ENCODE data around the gene AGBL2. TPM values are rescaled to one million over a fixed set of nuclear protein-coding genes. Genes with fewer than 3 reads are reported as not detected.
A peak's percentile ranks its signal among the peaks of the same experiment; 100 is the strongest.

Gene AGBL2
- total and polyA plus RNA-seq, 9 of the 15 experiments (the other 6 are each of a cell fraction or from before 2014, with no cell fraction given), result 0.57 to 6.5 (median 1.3) TPM

- intact Hi-C loops (cut with micrococcal nuclease) (no loop called here), in situ Hi-C loops (cut with MboI) (no loop called here)
- no peaks in the 10 kb centered on the region for H3K9me1 ChIP-seq (ENCODE audit: control insufficient read depth, insufficient read depth, low read length)
- no peaks in the 10 kb centered on the region for H3K9me3 ChIP-seq (replicated peaks; ENCODE audit: control insufficient read depth, insufficient read depth, low read depth, low read length)
- no peaks in the 10 kb centered on the region for H4K20me1 ChIP-seq (replicated peaks; ENCODE audit: control insufficient read depth, insufficient read depth, low read length)
- peak in 1 of 4 experiments; percentile 21 for DNase-seq (ENCODE audit: extremely low read depth in 1 of 4, low spot score in 3 of 4)
- no peak overlapping the region for H3K4me3 ChIP-seq
- no peaks in the 10 kb centered on the region for H3K79me2 ChIP-seq (ENCODE audit: control insufficient read depth, insufficient read depth, low read length)
- H3K4me1 ChIP-seq (replicated peaks in 1 of 2; ENCODE audit: control insufficient read depth in 2 of 2, insufficient read depth in 2 of 2, low read length in 2 of 2), result peaks cover 3 to 6% of the 10 kb centered on the region in 2 experiments; a peak in 3 of 5 replicates
- no peak overlapping the region for H3K27ac ChIP-seq (ENCODE audit: extremely low read depth, low read depth, low read length)
- no peaks in the 10 kb centered on the region for H3K27me3 ChIP-seq (ENCODE audit: control insufficient read depth in 2 of 2, insufficient read depth in 2 of 2, low read length in 2 of 2)
- ChIA-PET POLR2A (interaction anchor here (0.8 to 2.8 kb wide), 2 partner anchors 9 to 864 kb away, joined by 5 to 22 read pairs; partner anchors contain the start of gene AGBL2), CTCF (ENCODE audit: low intra/inter-chr PET ratio) (no interaction called here)
- ATAC-seq, result peak; percentile 66
- H3K36me3 ChIP-seq (ENCODE audit: control insufficient read depth, insufficient read depth, low read length), result no peaks in the 10 kb centered on the region
- TF ChIP-seq DPF2 (IDR thresholded peaks at IDR 0.05) (peak; percentile 20; the same call in 1 of the 2 replicates), NR2F6 (CRISPR knock-in tag; IDR thresholded peaks at IDR 0.05) (no peak), TFAP4 (CRISPR knock-in tag; IDR thresholded peaks at IDR 0.05; ENCODE audit: borderline replicate concordance) (peak; percentile 47; the same call in 1 of the 2 replicates), MEIS2 (IDR thresholded peaks at IDR 0.05; ENCODE audit: partially characterized antibody) (peak; percentile 42), GATA2 (CRISPR knock-in tag; IDR thresholded peaks at IDR 0.05) (peak; percentile 25; the same call in 1 of the 2 replicates), ZNF12 (CRISPR knock-in tag; IDR thresholded peaks at IDR 0.05) (no peak), MITF (IDR thresholded peaks at IDR 0.05) (no peak), CTBP1 (IDR thresholded peaks at IDR 0.05; ENCODE audit: borderline replicate concordance) (peak; percentile 78; the same call in 1 of the 2 replicates), MECOM (CRISPR knock-in tag; IDR thresholded peaks at IDR 0.05) (peak; percentile 87), TAL1 (IDR thresholded peaks at IDR 0.05) (peak; percentile 9; the same call in 1 of the 2 replicates), PCBP2 (IDR thresholded peaks at IDR 0.05; ENCODE audit: low read depth, low read length, poor library complexity, severe bottlenecking) (no peak), SPI1 (IDR thresholded peaks at IDR 0.05; ENCODE audit: borderline replicate concordance, low read depth, low read length) (peak; percentile 95), ARID1B (IDR thresholded peaks at IDR 0.05) (peak; percentile 49), ESRRA (IDR thresholded peaks at IDR 0.05; ENCODE audit: borderline replicate concordance, low read depth) (no peak)
- BruUV-seq (replicated peaks), result no TSS peak
- WGBS (ENCODE audit: insufficient coverage, low coverage, missing lambda C conversion rate), result 0% methylated on average over 1 of the region's 1 CpG
- H3K4me2 ChIP-seq (ENCODE audit: insufficient read depth, low read length), result no peak overlapping the region
- H2AFZ ChIP-seq (ENCODE audit: low read depth, low read length), result no peak overlapping the region
- no peak overlapping the region for H3K9ac ChIP-seq (ENCODE audit: insufficient read depth in 1 of 2, low read depth in 2 of 2, low read length in 2 of 2)
- no peak for FAIRE-seq
Observed at GRCh38 chr11:47705721-47706120, 9.4 kb downstream of the AGBL2 start.

Measured in K562 (cell line).